GM18505 (cell line): Measurements from ENCODE around the gene FETUB.

ENCODE experiments used
- ATAC-seq: cut with Tn5 transposase; IDR thresholded peaks from one replicate; pipeline ENCODE4 v1.9.1; 2021; ENCODE audit not compliant: unreplicated experiment
- POLR2A ChIP-seq: IDR thresholded peaks from 4 replicates; pipeline ENCODE4 v1.6.1; 2011; ENCODE audit warnings: borderline replicate concordance; ENCODE audit not compliant: insufficient read depth, insufficient read length; ENCODE audit errors: extremely low read depth

FETUB gene

GRCh38 chr3:186639778-186640472, at the start of gene FETUB:
Gene FETUB (plus strand): TSS chr3:186640399. CDS start chr3:186640461, 62 bp downstream.
- TF ChIP-seq POLR2A, result no peak

GRCh38 chr3:186590580-186591295, 49.5 kb upstream of the FETUB start:
- no peak for TF ChIP-seq POLR2A
- ATAC-seq, result no peak

More at GRCh38 chr3:186639778-186640472, at the start of gene FETUB:
- ATAC-seq, result no peak

GRCh38 chr3:186592682-186593081, 47.5 kb upstream of the FETUB start:
- no peak for ATAC-seq
- TF ChIP-seq POLR2A, result no peak

- TF ChIP-seq POLR2A, result no peak
- no peak for ATAC-seq
Measured at GRCh38 chr3:186593862-186594261, 46.3 kb upstream of the FETUB start.

- no peak for ATAC-seq
- no peak for TF ChIP-seq POLR2A
Measured at GRCh38 chr3:186594591-186595113, 45.5 kb upstream of the FETUB start.

- ATAC-seq, result no peak
- TF ChIP-seq POLR2A, result no peak
Measured at GRCh38 chr3:186596568-186597287, 43.5 kb upstream of the FETUB start.

GRCh38 chr3:186598108-186598784, 42.0 kb upstream of the FETUB start:
- ATAC-seq, result no peak
- TF ChIP-seq POLR2A, result no peak

- no peak for TF ChIP-seq POLR2A
- no peak for ATAC-seq
Measured at GRCh38 chr3:186598794-186599141, 41.4 kb upstream of the FETUB start.

- TF ChIP-seq POLR2A, result no peak
- ATAC-seq, result no peak
Measured at GRCh38 chr3:186599142-186599784, 40.9 kb upstream of the FETUB start.

GRCh38 chr3:186599785-186600166, 40.4 kb upstream of the FETUB start:
- TF ChIP-seq POLR2A, result no peak
- ATAC-seq, result no peak

- TF ChIP-seq POLR2A, result no peak
- no peak for ATAC-seq
Measured at GRCh38 chr3:186600896-186601295, 39.3 kb upstream of the FETUB start.

- no peak for ATAC-seq
- TF ChIP-seq POLR2A, result no peak
Measured at GRCh38 chr3:186603159-186603558, 37.0 kb upstream of the FETUB start.
